Activated naive CD8-positive, alpha-beta T cell treated with anti-CD3 and anti-CD28 coated beads, Interleukin-2, amount 10 ng/mL, durations not matched to agents 7 days and 5 days (primary cell): ENCODE data around the gene APH1A. TPM values are rescaled to one million over a fixed set of nuclear protein-coding genes. Genes with fewer than 3 reads are reported as not detected.

Experiments used
- ATAC-seq: fragments of 150-1000 bp; cut with Tn5 transposase; one replicate; pipeline ENCODE4 v1.10.0; 2021; ENCODE audit warnings: low read depth, moderate library complexity
- POLR2A ChIA-PET: fragments of 350-600 bp; sonication (Branson Sonifier 250); formaldehyde crosslinking; loops from one replicate; lab custom pipeline; 2021; ENCODE audit warnings: antibody characterized with exemption; lab: Charles Lee
- DNase-seq: peaks from one replicate; pipeline ENCODE4 v3.0.0; 2021
- H3K27ac Mint-ChIP-seq: one replicate; pipeline ENCODE4 v1.8.0; 2022; ENCODE audit warnings: mild to moderate bottlenecking, mixed read lengths
- H3K27me3 Mint-ChIP-seq: one replicate; pipeline ENCODE4 v1.8.0; 2022; ENCODE audit warnings: mild to moderate bottlenecking, moderate library complexity, mixed read lengths
- H3K36me3 Mint-ChIP-seq: one replicate; pipeline ENCODE4 v1.8.0; 2021; ENCODE audit warnings: mild to moderate bottlenecking, mixed read lengths
- H3K4me1 Mint-ChIP-seq: one replicate; pipeline ENCODE4 v1.8.0; 2021; ENCODE audit warnings: mixed read lengths
- H3K4me3 Mint-ChIP-seq: one replicate; pipeline ENCODE4 v1.8.0; 2022; ENCODE audit warnings: mild to moderate bottlenecking, moderate library complexity, mixed read lengths
- H3K9me3 Mint-ChIP-seq: one replicate; pipeline ENCODE4 v1.8.0; 2021; ENCODE audit warnings: mixed read lengths
- total RNA-seq, 2 experiments: library from RNA; stranded (reverse); gene quantifications; one replicate each; pipeline ENCODE4 v1.2.3, GENCODE V29; 2021

Gene APH1A
- total RNA-seq, 2 experiments from 2014 or later, result 127 to 128 TPM

- peaks cover 2% of the 10 kb centered on the region for H3K36me3 Mint-ChIP-seq
- peaks cover 3% of the 10 kb centered on the region for H3K27me3 Mint-ChIP-seq
- DNase-seq, result no peak
- H3K9me3 Mint-ChIP-seq, result no peaks in the 10 kb centered on the region
- no peak overlapping the region for H3K27ac Mint-ChIP-seq
- peaks cover 22% of the 10 kb centered on the region for H3K4me1 Mint-ChIP-seq
- peak overlapping the region; percentile 43 for H3K4me3 Mint-ChIP-seq
- no peak for ATAC-seq
- POLR2A ChIA-PET, result no interaction called here
Observed at GRCh38 chr1:150283260-150283659, 14.4 kb upstream of the APH1A start.

- POLR2A ChIA-PET, result interaction anchor here (0.5 to 1.8 kb wide), 3 partner anchors 9 to 47 kb away, joined by 3 to 5 read pairs (median 3); no protein-coding TSS in a partner anchor
- peaks cover 22% of the 10 kb centered on the region for H3K4me1 Mint-ChIP-seq
- peaks cover 3% of the 10 kb centered on the region for H3K27me3 Mint-ChIP-seq
- H3K36me3 Mint-ChIP-seq, result peaks cover 2% of the 10 kb centered on the region
- H3K4me3 Mint-ChIP-seq, result peak overlapping the region; percentile 89
- H3K27ac Mint-ChIP-seq, result no peak overlapping the region
- H3K9me3 Mint-ChIP-seq, result no peaks in the 10 kb centered on the region
- ATAC-seq (no peak), DNase-seq (no peak)
Observed at GRCh38 chr1:150282558-150282958, 13.7 kb upstream of the APH1A start.

- Mint-ChIP-seq H3K4me1 (peaks cover 22% of the 10 kb centered on the region), H3K4me3 (peak within 1 kb of the TSS; percentile 89), H3K36me3 (peaks cover 2% of the 10 kb centered on the region), H3K27ac (peak within 1 kb of the TSS; percentile 90), H3K9me3 (no peaks in the 10 kb centered on the region), H3K27me3 (peaks cover 3% of the 10 kb centered on the region)
- ATAC-seq, result peak; percentile 96
- POLR2A ChIA-PET, result interaction anchor here (0.7 to 1.8 kb wide), 6 partner anchors 10 to 82 kb away, joined by 3 to 9 read pairs (median 4); partner anchors contain the start of genes APH1A, C1orf54 and RPRD2
- DNase-seq, result peak; percentile 66
Observed at GRCh38 chr1:150281758-150282557, 13.1 kb upstream of the APH1A start, which contains the start of gene CIART. Gene CIART, plus strand, starts transcription at chr1:150282554. Its CDS starts 714 bp downstream, at chr1:150283268.

GRCh38 chr1:150281221-150281757, 12.5 kb upstream of the APH1A start:
- H3K4me3 Mint-ChIP-seq, result peak overlapping the region; percentile 89
- peaks cover 3% of the 10 kb centered on the region for H3K27me3 Mint-ChIP-seq
- peaks cover 2% of the 10 kb centered on the region for H3K36me3 Mint-ChIP-seq
- ATAC-seq (peak; percentile 41), DNase-seq (peak; percentile 55)
- POLR2A ChIA-PET, result interaction anchor here (0.7 to 1.8 kb wide), 6 partner anchors 9 to 83 kb away, joined by 3 to 9 read pairs (median 4); partner anchors contain the start of genes APH1A, C1orf54 and RPRD2
- peak overlapping the region; percentile 90 for H3K27ac Mint-ChIP-seq
- no peaks in the 10 kb centered on the region for H3K9me3 Mint-ChIP-seq
- peaks cover 22% of the 10 kb centered on the region for H3K4me1 Mint-ChIP-seq

GRCh38 chr1:150280138-150280707, 11.4 kb upstream of the APH1A start:
- H3K4me1 Mint-ChIP-seq, result peaks cover 22% of the 10 kb centered on the region
- H3K36me3 Mint-ChIP-seq, result peaks cover 2% of the 10 kb centered on the region
- ATAC-seq (no peak), DNase-seq (no peak)
- no peak overlapping the region for H3K27ac Mint-ChIP-seq
- peak overlapping the region; percentile 28 for H3K4me3 Mint-ChIP-seq
- peaks cover 3% of the 10 kb centered on the region for H3K27me3 Mint-ChIP-seq
- no peaks in the 10 kb centered on the region for H3K9me3 Mint-ChIP-seq
- POLR2A ChIA-PET, result no interaction called here

- peaks cover 4% of the 10 kb centered on the region for H3K36me3 Mint-ChIP-seq
- no peaks in the 10 kb centered on the region for H3K9me3 Mint-ChIP-seq
- peaks cover 9% of the 10 kb centered on the region for H3K4me1 Mint-ChIP-seq
- H3K27ac Mint-ChIP-seq, result no peak overlapping the region
- POLR2A ChIA-PET, result interaction anchor here (1.8 kb wide), 1 partner anchor 10 kb away, joined by 3 read pairs; no protein-coding TSS in a partner anchor
- DNase-seq (no peak), ATAC-seq (no peak)
- H3K4me3 Mint-ChIP-seq, result no peak overlapping the region
- H3K27me3 Mint-ChIP-seq, result peaks cover 2% of the 10 kb centered on the region
Observed at GRCh38 chr1:150273311-150273710, 4.5 kb upstream of the APH1A start.

GRCh38 chr1:150271291-150271959, 2.6 kb upstream of the APH1A start:
- H3K27me3 Mint-ChIP-seq, result peaks cover 2% of the 10 kb centered on the region
- H3K4me1 Mint-ChIP-seq, result peaks cover 21% of the 10 kb centered on the region
- POLR2A ChIA-PET, result interaction anchor here (0.5 to 1.4 kb wide), 3 partner anchors 9 to 23 kb away, joined by 3 to 8 read pairs (median 3); no protein-coding TSS in a partner anchor
- no peak overlapping the region for H3K4me3 Mint-ChIP-seq
- ATAC-seq (no peak), DNase-seq (no peak)
- H3K27ac Mint-ChIP-seq, result no peak overlapping the region
- peaks cover 17% of the 10 kb centered on the region for H3K36me3 Mint-ChIP-seq
- no peaks in the 10 kb centered on the region for H3K9me3 Mint-ChIP-seq

GRCh38 chr1:150269451-150269850, 635 bp upstream of the APH1A start:
- Mint-ChIP-seq H3K36me3 (peaks cover 25% of the 10 kb centered on the region), H3K4me1 (peaks cover 26% of the 10 kb centered on the region), H3K9me3 (no peaks in the 10 kb centered on the region), H3K27me3 (peaks cover 2% of the 10 kb centered on the region), H3K4me3 (peak overlapping the region; percentile 95), H3K27ac (peak overlapping the region; percentile 99)
- POLR2A ChIA-PET, result interaction anchor here (0.6 to 1.8 kb wide), 14 partner anchors 8 to 607 kb away, joined by 3 to 12 read pairs (median 4); partner anchors contain the start of genes ARNT, CA14, MCL1 and RPRD2
- DNase-seq (no peak), ATAC-seq (no peak)

- peak overlapping the region; percentile 99 for H3K27ac Mint-ChIP-seq
- POLR2A ChIA-PET, result interaction anchor here (0.9 to 1.8 kb wide), 8 partner anchors 10 to 382 kb away, joined by 3 to 12 read pairs (median 4); partner anchors contain the start of gene RPRD2
- H3K4me3 Mint-ChIP-seq, result peak overlapping the region; percentile 95
- ATAC-seq (peak; percentile 51), DNase-seq (no peak)
- H3K4me1 Mint-ChIP-seq, result peaks cover 26% of the 10 kb centered on the region
- H3K9me3 Mint-ChIP-seq, result no peaks in the 10 kb centered on the region
- peaks cover 25% of the 10 kb centered on the region for H3K36me3 Mint-ChIP-seq
- H3K27me3 Mint-ChIP-seq, result peaks cover 2% of the 10 kb centered on the region
Observed at GRCh38 chr1:150268340-150268704, 494 bp downstream of the APH1A start.

GRCh38 chr1:150267896-150268295, 920 bp downstream of the APH1A start:
- POLR2A ChIA-PET, result no interaction called here
- ATAC-seq (no peak), DNase-seq (no peak)
- Mint-ChIP-seq H3K4me1 (peaks cover 30% of the 10 kb centered on the region), H3K27ac (peak overlapping the region; percentile 99), H3K36me3 (peaks cover 25% of the 10 kb centered on the region), H3K27me3 (peaks cover 2% of the 10 kb centered on the region), H3K9me3 (no peaks in the 10 kb centered on the region), H3K4me3 (peak overlapping the region; percentile 95)

- POLR2A ChIA-PET, result interaction anchor here (0.7 to 1.4 kb wide), 3 partner anchors 10 to 935 kb away, joined by 3 to 5 read pairs (median 3); partner anchors contain the start of gene C1orf54
- Mint-ChIP-seq H3K27ac (no peak overlapping the region), H3K36me3 (peaks cover 21% of the 10 kb centered on the region), H3K4me1 (peaks cover 25% of the 10 kb centered on the region), H3K9me3 (no peaks in the 10 kb centered on the region), H3K27me3 (peaks cover 18% of the 10 kb centered on the region), H3K4me3 (no peak overlapping the region)
- no peak for DNase-seq
- ATAC-seq, result no peak
Observed at GRCh38 chr1:150263549-150263948, 5.3 kb downstream of the APH1A start.
